ENCODE data around the gene MYO1A.
"Not testable (repeated sequence)": the region's sequence is repeated elsewhere in the genome, so short reads cannot be mapped to it uniquely, and the experiment has no call there.

Gene MYO1A

DNA sequence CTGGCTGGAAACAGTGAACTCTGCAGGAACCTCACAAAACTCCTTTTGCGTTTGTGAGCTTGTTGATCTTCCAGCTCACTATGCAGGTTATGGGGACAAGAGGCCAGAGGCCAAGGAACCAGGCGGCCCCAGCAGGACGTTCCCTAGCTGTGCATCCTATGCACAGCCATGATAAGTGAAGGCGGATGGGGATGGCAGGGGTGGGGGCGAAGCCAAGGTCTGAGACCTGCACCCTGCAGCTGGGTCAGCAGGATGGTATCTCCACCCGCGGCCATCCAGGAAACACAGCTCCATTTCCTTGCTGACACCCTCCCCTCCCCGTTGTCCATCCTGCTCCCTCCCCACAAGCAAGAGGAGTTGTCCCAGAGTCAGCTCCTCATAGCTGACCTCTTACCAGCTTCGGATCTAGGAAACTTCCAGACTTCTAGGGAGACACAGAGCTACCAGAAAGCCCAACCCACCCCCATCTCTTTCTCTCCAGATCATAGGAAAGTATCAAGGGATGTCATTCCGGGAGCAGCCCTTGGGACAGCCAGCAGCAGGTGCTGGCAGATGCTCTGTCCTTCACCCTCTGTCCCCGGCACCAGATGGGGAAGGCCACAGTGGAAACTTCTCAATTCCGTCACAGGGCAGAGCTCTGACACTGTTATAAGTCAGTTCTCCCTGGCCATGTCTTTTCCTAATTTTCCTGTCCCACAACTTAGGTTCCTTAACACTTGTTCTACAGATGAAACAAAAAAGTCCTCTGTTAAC is 53.0 kb downstream of the MYO1A start:
- FAIRE-seq: no peak
- no peak for DNase-seq (ENCODE audit: insufficient read length, low spot score)

DNA sequence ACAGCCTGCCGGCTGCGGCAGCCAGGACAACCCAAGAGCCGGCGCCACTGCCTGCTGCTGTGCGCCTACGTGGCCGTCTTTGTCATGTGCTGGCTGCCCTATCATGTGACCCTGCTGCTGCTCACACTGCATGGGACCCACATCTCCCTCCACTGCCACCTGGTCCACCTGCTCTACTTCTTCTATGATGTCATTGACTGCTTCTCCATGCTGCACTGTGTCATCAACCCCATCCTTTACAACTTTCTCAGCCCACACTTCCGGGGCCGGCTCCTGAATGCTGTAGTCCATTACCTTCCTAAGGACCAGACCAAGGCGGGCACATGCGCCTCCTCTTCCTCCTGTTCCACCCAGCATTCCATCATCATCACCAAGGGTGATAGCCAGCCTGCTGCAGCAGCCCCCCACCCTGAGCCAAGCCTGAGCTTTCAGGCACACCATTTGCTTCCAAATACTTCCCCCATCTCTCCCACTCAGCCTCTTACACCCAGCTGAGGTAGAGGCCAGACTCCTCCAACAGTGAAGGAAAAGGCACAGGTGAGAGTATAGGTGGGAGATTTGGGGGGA is 53.9 kb downstream of the MYO1A start:
- DNase-seq (ENCODE audit: insufficient read length, low spot score) (no peak), FAIRE-seq (no peak)

GRCh38 chr12:56995201-56995929 is 54.6 kb downstream of the MYO1A start:
- DNase-seq (ENCODE audit: insufficient read length, low spot score) (no peak), FAIRE-seq (no peak)

- no peak for FAIRE-seq
- DNase-seq (ENCODE audit: insufficient read length, low spot score): no peak
Measured at GRCh38 chr12:56994231-56994746, 55.6 kb downstream of the MYO1A start.

DNA sequence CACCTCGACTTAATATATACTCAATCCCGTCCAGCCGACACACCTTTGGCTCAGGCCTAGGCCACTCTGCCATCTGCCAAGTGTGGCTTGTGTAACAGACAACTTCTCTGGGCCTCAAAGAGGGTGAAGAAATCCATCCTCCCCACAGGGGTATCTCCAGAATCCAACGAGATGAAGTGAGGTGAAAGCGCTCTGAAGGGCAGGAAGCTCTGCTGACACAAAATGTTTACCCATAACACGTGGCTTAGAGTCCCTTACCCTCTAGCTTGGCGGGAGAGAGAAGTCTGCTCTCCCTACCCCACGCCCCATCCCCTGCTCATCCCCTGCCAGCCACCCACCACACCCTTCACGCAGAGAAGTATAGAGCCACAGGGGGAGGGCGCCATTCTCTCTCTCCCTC is 56.6 kb downstream of the MYO1A start:
- FAIRE-seq (no peak), DNase-seq (ENCODE audit: insufficient read length, low spot score) (no peak)

GRCh38 chr12:56991319-56992246 is 58.3 kb downstream of the MYO1A start:
- DNase-seq (ENCODE audit: insufficient read length, low spot score): no peak
- peak; percentile 76 for FAIRE-seq

- FAIRE-seq: no peak
- DNase-seq (ENCODE audit: insufficient read length, low spot score): no peak
Measured at GRCh38 chr12:56990648-56991318, 59.1 kb downstream of the MYO1A start.

- no peak for DNase-seq (ENCODE audit: insufficient read length, low spot score)
- FAIRE-seq: no peak
Measured at GRCh38 chr12:56989861-56990610, 59.9 kb downstream of the MYO1A start.

- no peak for DNase-seq (ENCODE audit: insufficient read length, low spot score)
- FAIRE-seq: no peak
Measured at GRCh38 chr12:56988207-56988739, 61.7 kb downstream of the MYO1A start.

DNA sequence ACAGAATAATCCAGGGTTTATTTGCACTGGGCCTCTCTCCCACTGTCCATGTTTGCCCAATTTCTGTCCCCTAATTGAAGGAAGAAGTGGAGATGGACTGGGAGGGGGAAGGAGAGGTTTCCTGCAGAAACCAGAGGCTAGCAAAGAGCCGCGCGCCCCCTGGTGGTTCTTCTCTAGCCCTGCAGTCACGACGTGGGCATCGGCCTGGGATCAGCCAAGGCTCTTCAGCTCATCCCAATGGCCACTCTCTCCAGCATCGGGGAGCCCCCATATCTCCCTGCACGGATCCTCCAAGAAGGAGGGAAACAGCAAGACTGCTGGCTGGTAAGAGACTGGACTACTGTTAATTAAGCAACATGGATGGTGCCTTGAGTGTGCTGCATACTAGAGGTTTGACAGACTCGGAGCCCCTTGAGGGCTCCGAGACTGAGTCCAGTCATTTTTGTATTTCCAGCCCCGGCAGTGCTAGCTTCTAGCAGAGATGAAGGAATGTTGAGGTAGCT is 62.3 kb downstream of the MYO1A start:
- FAIRE-seq: no peak

GRCh38 chr12:56987011-56987410 is 62.9 kb downstream of the MYO1A start:
- DNase-seq (ENCODE audit: insufficient read length, low spot score) (no peak), FAIRE-seq (no peak)

More for the DNA sequence above, 62.3 kb downstream of the MYO1A start:
- peak; percentile 59 for DNase-seq (ENCODE audit: insufficient read length, low spot score)

GRCh38 chr12:56985714-56986113 is 64.2 kb downstream of the MYO1A start:
- not testable (repeated sequence) for FAIRE-seq; DNase-seq (ENCODE audit: insufficient read length, low spot score)

GRCh38 chr12:56983386-56983785 is 66.5 kb downstream of the MYO1A start:
- FAIRE-seq: no peak
- no peak for DNase-seq (ENCODE audit: insufficient read length, low spot score)

DNA sequence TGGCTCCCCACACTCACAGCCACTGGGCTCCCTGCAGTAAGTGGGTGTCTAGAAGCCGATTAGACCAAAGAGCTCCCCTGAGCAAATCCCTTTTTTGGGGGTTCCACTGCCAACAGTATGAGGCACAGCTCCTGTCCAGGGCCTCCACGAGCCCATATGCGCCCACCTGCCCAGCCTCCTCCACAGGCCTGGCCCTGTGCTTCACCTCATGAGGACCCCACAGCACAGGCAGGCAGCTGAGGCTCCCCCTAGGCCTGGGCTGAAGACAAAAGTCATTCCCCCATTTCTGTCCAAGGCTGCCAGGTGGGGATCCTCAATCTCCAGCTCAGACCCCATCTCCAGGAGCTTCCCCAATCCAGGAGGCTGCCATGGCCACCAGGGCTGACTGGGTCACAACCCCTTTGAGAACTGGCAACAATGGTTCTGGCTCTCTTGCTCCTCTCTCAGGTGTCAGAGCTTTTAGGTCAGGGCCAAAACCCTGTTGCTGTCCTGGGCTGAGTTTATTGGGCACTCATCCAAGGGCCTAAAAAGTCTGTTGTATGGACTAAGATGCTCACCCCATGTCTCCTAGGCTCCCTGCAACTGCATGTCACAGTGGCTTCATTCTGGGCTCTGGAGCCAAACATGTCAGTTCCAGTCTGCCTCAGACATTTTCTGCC is 67.2 kb downstream of the MYO1A start:
- FAIRE-seq; DNase-seq (ENCODE audit: insufficient read length, low spot score): not testable (repeated sequence)

- DNase-seq (ENCODE audit: insufficient read length, low spot score) (no peak), FAIRE-seq (no peak)
Measured at GRCh38 chr12:56980941-56981530, 68.9 kb downstream of the MYO1A start.

DNA sequence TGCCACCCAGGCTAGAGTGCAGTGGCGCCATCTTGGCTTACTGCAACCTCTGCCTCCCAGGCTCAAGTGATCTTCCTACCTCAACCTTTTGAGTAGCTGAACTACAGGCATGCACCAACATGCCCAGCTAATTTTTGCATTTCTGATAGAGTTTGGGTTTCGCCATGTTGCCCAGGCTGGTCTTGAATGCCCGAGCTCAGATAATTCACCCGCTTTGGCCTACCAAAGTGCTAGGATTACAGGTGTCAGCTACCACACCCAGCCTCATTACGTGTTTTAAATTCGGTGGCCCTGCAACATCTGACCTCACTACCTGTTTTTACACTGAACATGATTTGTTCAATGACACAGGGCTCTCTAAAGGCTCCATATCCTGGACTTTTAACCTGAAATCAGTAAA is 69.7 kb downstream of the MYO1A start:
- DNase-seq (ENCODE audit: insufficient read length, low spot score) (no peak), FAIRE-seq (no peak)

DNA sequence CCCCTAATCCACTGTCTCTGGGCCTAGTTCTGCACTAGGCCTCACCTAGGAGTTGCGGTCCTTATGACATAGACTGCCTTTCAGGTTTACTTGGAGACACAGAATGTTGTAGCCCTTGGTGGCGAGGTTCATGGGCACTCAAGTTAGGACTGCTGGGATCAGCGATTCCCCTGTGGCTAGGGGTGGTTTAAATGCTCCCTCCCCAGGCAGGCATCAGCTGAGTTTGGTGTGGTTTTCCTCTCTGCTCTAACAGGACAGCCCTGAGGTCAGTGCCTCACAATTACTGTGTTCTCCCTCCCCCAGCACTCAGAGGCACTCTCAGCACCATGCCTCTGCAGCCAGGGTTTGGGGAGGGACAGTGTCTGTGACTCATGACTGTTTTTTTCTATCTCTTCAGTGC is 70.3 kb downstream of the MYO1A start:
- no peak for FAIRE-seq
- DNase-seq (ENCODE audit: insufficient read length, low spot score): no peak

Data from GM19239 (cell line).